Hepatocyte (in vitro differentiated cells): ENCODE data around the gene CARD10. TPM values are rescaled to one million over a fixed set of nuclear protein-coding genes. Genes with fewer than 3 reads are reported as not detected.

Experiments
- DNase-seq: peaks from one replicate; pipeline ENCODE4 v3.0.0-alpha.2; 2016; ENCODE audit warnings: low spot score
- H2AFZ ChIP-seq: fragments of 200-600 bp; sonication (generic); 2 replicates; pipeline ENCODE4 v1.6.0; 2016; ENCODE audit warnings: antibody characterized with exemption, mild to moderate bottlenecking
- H3K27ac ChIP-seq: fragments of 200-600 bp; sonication (generic); 2 replicates; pipeline ENCODE4 v1.5.1; 2016; ENCODE audit warnings: mild to moderate bottlenecking
- H3K27me3 ChIP-seq: fragments of 200-600 bp; sonication (generic); 2 replicates; pipeline ENCODE4 v1.6.1; 2016
- H3K36me3 ChIP-seq: fragments of 200-600 bp; sonication (generic); replicated peaks from 2 replicates; pipeline ENCODE4 v1.5.1; 2016; ENCODE audit warnings: low read depth; ENCODE audit not compliant: insufficient read depth
- H3K4me1 ChIP-seq: fragments of 200-600 bp; sonication (generic); 2 replicates; pipeline ENCODE4 v1.5.1; 2016; ENCODE audit warnings: mild to moderate bottlenecking, moderate library complexity; ENCODE audit not compliant: insufficient read depth
- H3K4me2 ChIP-seq: fragments of 200-600 bp; sonication (generic); 2 replicates; pipeline ENCODE4 v1.6.0; 2016
- H3K4me3 ChIP-seq: fragments of 200-600 bp; sonication (generic); 2 replicates; pipeline ENCODE4 v1.5.1; 2016; ENCODE audit warnings: mild to moderate bottlenecking
- H3K79me2 ChIP-seq: fragments of 200-600 bp; sonication (generic); 2 replicates; pipeline ENCODE4 v1.6.0; 2017; ENCODE audit warnings: mild to moderate bottlenecking
- H3K9me2 ChIP-seq: fragments of 200-600 bp; sonication (generic); replicated peaks from 2 replicates; pipeline ENCODE4 v1.6.0; 2017; ENCODE audit warnings: mild to moderate bottlenecking; ENCODE audit not compliant: insufficient read depth
- H3K9me3 ChIP-seq: fragments of 200-600 bp; sonication (generic); 2 replicates; pipeline ENCODE4 v1.5.1; 2016; ENCODE audit warnings: low read depth, mild to moderate bottlenecking
- H4K20me1 ChIP-seq: fragments of 200-600 bp; sonication (generic); 2 replicates; pipeline ENCODE4 v1.6.0; 2016; ENCODE audit warnings: mild to moderate bottlenecking; ENCODE audit not compliant: insufficient read depth, poor library complexity, severe bottlenecking
- EZH2 ChIP-seq: fragments of 200-600 bp; sonication (generic); IDR thresholded peaks from 2 replicates; pipeline ENCODE4 v1.6.1; 2016; ENCODE audit warnings: antibody characterized with exemption, mild to moderate bottlenecking, borderline replicate concordance
- EZH2phosphoT487 ChIP-seq: fragments of 200-600 bp; sonication (generic); IDR thresholded peaks from one replicate; pipeline ENCODE4 v1.6.1; 2018; ENCODE audit warnings: antibody characterized with exemption, mild to moderate bottlenecking, low read depth, moderate library complexity; ENCODE audit not compliant: unreplicated experiment, severe bottlenecking
- WGBS: methylation state at CpG from one replicate; pipeline ENCODE4 v1.1.6; 2016; ENCODE audit warnings: low lambda C conversion rate; ENCODE audit errors: missing lambda C conversion rate; 5-methylcytosine and 5-hydroxymethylcytosine counted together
- polyA plus RNA-seq: library from polyadenylated mRNA; unstranded; fragments of >200 nt; fragmentation: Nextera tagmentation; extraction: Ambion mirVana; gene quantifications from 2 replicates; pipeline ENCODE4 v1.2.1, GENCODE V29; 2016
- total RNA-seq: library from RNA; depleted of rRNA; stranded (reverse); fragments of >200 nt; gene quantifications from 2 replicates; pipeline ENCODE4 v1.2.3, GENCODE V29; 2014
- TF ChIP-seq, protein P1 (sequence below): fragments of 200-600 bp; sonication (generic); IDR thresholded peaks from 2 replicates; pipeline ENCODE4 v1.5.1; 2016; ENCODE audit warnings: antibody characterized with exemption, mild to moderate bottlenecking; ENCODE audit not compliant: poor library complexity

Gene CARD10
- total and polyA plus RNA-seq, 2 experiments from 2014 or later: 23.4 to 28.7 TPM

DNA sequence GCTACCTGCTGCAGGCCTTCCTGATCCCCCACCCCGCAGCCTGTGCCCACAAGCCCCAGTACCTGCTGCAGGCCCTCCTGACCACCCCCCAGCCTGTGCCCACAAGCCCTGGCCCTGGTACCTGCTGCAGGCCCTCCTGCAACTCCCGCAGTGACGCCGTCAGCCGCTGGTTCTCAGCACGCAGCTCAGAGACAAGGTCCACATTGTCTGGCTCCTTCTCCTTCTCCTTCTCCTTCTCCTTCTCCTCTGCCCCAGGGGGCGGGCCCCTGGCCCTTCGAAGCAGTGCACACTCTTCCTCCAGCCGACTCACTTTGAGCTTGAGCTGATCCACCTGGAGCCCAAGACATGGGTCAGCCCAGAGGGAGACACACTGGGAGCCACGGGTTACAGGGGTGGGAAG, 9.1 kb downstream of the CARD10 start:
- H4K20me1 ChIP-seq: no peaks in the 10 kb centered on the region
- H3K79me2 ChIP-seq: peaks cover 11% of the 10 kb centered on the region
- TF ChIP-seq EZH2 (no peak), EZH2phosphoT487 (no peak)
- TF ChIP-seq, protein P1, sequence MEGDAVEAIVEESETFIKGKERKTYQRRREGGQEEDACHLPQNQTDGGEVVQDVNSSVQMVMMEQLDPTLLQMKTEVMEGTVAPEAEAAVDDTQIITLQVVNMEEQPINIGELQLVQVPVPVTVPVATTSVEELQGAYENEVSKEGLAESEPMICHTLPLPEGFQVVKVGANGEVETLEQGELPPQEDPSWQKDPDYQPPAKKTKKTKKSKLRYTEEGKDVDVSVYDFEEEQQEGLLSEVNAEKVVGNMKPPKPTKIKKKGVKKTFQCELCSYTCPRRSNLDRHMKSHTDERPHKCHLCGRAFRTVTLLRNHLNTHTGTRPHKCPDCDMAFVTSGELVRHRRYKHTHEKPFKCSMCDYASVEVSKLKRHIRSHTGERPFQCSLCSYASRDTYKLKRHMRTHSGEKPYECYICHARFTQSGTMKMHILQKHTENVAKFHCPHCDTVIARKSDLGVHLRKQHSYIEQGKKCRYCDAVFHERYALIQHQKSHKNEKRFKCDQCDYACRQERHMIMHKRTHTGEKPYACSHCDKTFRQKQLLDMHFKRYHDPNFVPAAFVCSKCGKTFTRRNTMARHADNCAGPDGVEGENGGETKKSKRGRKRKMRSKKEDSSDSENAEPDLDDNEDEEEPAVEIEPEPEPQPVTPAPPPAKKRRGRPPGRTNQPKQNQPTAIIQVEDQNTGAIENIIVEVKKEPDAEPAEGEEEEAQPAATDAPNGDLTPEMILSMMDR: no peak
- peak overlapping the region; percentile 99 for H3K27ac ChIP-seq
- no peaks in the 10 kb centered on the region for H3K9me2 ChIP-seq
- peaks cover 46% of the 10 kb centered on the region for H3K4me1 ChIP-seq
- no peaks in the 10 kb centered on the region for H3K27me3 ChIP-seq
- H3K4me2 ChIP-seq: no peak overlapping the region
- no peak overlapping the region for H3K4me3 ChIP-seq
- 82% methylated on average over 10 of the region's 10 CpGs for WGBS
- H2AFZ ChIP-seq: no peak overlapping the region
- H3K9me3 ChIP-seq: no peaks in the 10 kb centered on the region
- no peaks in the 10 kb centered on the region for H3K36me3 ChIP-seq
- DNase-seq: no peak

DNA sequence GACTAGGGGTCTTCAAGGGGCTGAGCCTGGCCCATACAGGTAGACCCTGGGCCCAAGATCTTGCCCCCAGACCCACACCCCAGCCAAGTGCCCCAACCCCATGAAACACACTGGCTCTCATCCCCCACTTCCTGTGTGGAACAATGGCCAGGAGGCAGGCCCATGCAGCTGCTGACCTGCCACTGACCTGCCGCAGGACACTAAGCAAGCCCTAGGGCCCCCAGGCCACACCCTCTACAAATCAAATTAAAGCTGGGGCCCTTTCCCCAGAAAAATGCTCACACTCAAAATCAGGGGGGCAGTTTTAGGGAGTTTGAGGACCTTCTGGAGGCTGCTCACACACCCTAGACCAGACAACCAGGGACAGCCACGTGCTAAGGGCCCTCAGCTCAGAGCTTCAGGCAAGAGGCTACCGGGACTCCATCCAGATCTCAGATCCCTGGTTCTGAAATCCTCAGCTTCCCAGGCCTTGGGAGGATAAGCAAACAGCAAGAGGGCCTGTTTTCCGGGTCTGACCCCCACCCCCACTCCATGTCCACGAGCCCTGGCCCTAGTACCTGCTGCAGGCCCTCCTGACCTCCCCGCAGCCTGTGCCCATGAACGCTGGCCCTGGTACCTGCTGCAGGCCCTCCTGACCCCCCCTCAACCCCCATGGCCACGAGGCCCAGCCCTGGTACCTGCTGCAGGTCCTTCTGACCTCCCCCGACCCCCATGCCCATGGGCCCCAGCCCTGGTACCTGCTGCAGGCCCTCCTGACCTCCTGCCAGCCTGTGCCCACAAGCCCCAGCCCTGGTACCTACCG, 10.0 kb downstream of the CARD10 start:
- Histone ChIP-seq H3K4me2 (peak overlapping the region; percentile 53), H3K9me3 (no peaks in the 10 kb centered on the region), H4K20me1 (no peaks in the 10 kb centered on the region), H2AFZ (no peak overlapping the region), H3K4me3 (no peak overlapping the region), H3K27ac (peak overlapping the region; percentile 80), H3K36me3 (no peaks in the 10 kb centered on the region), H3K27me3 (no peaks in the 10 kb centered on the region), H3K79me2 (peaks cover 6% of the 10 kb centered on the region), H3K9me2 (no peaks in the 10 kb centered on the region), H3K4me1 (peaks cover 51% of the 10 kb centered on the region)
- TF ChIP-seq EZH2 (no peak), EZH2phosphoT487 (no peak)
- TF ChIP-seq, protein P1: no peak
- DNase-seq: no peak
- WGBS: 48% methylated on average over 4 of the region's 10 CpGs

DNA sequence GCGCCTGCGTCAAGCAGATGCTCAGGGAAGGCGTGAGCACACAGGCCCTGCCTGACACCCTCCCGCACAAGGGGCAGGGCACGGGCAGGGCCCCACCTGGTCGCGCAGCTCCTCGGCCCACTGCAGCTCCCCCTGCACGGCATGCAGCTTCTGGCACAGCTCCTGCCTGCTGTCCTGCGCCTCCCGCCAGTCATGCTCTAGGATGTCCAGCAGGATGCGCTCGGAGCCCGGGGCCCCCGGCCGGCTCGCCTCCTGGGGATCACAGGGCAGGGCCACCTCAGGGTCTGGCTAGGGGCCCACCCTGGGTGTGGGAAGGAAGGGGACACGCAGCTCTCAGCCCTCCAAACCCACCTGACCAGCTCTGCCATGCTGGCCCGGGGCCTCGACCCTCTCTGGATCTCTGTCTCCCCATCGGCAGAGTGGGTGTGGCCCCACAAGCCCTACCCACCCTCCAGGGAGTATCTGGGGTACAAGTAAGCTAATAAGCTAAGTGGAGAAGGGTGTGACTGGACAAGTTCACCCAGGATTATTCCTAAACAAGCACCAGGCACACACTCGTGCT, 10.7 kb downstream of the CARD10 start:
- Histone ChIP-seq H3K79me2 (peaks cover 6% of the 10 kb centered on the region), H3K4me3 (no peak overlapping the region), H4K20me1 (no peaks in the 10 kb centered on the region), H3K27me3 (no peaks in the 10 kb centered on the region), H3K4me2 (peak overlapping the region; percentile 53), H3K36me3 (no peaks in the 10 kb centered on the region), H3K27ac (peak overlapping the region; percentile 80), H3K9me2 (no peaks in the 10 kb centered on the region), H2AFZ (no peak overlapping the region), H3K9me3 (no peaks in the 10 kb centered on the region), H3K4me1 (peaks cover 54% of the 10 kb centered on the region)
- no peak for DNase-seq
- TF ChIP-seq EZH2phosphoT487: no peak
- TF ChIP-seq EZH2: no peak
- TF ChIP-seq, protein P1: no peak
- WGBS: 75% methylated on average over 22 of the region's 22 CpGs
